HG03108 (cell line): ENCODE results near the gene ARHGEF38.

Source experiments
- ATAC-seq: cut with Tn5 transposase; IDR thresholded peaks from one replicate; pipeline ENCODE4 v1.9.1; 2021; ENCODE audit warnings: moderate library complexity; ENCODE audit not compliant: unreplicated experiment

Gene ARHGEF38, protein sequence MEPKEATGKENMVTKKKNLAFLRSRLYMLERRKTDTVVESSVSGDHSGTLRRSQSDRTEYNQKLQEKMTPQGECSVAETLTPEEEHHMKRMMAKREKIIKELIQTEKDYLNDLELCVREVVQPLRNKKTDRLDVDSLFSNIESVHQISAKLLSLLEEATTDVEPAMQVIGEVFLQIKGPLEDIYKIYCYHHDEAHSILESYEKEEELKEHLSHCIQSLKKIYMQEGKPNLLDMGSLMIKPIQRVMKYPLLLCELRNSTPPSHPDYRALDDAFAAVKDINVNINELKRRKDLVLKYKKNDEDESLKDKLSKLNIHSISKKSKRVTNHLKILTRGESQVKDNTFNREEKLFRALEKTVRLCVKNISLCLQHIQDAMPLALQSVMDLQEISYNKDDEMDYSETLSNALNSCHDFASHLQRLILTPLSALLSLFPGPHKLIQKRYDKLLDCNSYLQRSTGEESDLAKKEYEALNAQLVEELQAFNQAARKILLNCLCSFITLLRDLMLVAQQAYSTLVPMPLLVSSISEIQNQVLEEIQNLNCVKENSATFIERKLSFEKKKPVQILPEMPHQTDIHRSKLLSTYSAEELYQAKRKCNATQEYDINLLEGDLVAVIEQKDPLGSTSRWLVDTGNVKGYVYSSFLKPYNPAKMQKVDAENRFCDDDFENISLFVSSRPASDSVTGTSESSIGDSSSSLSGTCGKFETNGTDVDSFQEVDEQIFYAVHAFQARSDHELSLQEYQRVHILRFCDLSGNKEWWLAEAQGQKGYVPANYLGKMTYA

GRCh38 chr4:105551965-105552746, at the start of gene ARHGEF38:
TSS of gene ARHGEF38 (plus strand) at chr4:105552620. CDS start at chr4:105552766, 146 bp downstream.
- ATAC-seq = no peak

DNA sequence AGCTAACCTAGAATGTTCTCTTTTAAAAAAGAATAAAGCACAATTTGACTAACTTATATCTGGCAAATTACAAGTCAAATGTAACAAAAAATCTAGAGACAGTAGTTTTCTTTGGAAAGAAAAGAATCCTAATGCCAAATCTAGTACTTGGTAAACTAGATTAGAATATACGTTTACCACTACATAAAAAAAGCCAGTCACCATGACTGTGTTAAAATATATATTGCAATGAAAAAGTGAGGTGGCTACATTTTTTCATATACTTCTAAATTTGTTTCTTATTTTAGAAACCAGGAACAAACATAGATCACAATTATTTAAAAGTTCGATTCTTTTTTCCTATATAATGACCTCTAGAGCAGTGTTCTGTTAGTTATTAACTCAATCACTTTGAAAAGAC, 48.9 kb upstream of the ARHGEF38 start:
- no peak for ATAC-seq

- ATAC-seq = no peak
These were observed 47.7 kb upstream of the ARHGEF38 start for GRCh38 chr4:105504744-105505143.

DNA sequence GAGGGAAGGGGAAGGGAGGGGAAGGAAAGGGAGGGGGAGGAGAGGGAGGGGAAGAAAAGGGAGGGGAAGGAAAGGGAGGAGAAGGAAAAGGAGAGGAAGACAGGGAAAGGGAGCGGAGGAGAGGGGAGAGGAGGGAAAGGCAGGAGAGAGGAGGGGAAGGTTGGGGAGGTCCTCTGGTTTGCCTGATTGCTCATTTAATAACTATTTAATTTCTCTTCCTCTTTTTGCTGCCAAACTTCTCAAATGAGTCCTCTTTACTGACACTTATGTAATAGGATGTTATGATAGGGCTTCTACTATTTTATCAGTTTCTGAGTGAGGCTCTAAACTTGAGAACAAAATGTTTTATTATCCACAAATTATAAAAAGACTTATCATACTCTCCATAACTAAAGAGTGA, 43.1 kb upstream of the ARHGEF38 start:
- peak; percentile 97 for ATAC-seq

GRCh38 chr4:105509714-105510113, 42.7 kb upstream of the ARHGEF38 start:
- peak; percentile 20 for ATAC-seq

DNA sequence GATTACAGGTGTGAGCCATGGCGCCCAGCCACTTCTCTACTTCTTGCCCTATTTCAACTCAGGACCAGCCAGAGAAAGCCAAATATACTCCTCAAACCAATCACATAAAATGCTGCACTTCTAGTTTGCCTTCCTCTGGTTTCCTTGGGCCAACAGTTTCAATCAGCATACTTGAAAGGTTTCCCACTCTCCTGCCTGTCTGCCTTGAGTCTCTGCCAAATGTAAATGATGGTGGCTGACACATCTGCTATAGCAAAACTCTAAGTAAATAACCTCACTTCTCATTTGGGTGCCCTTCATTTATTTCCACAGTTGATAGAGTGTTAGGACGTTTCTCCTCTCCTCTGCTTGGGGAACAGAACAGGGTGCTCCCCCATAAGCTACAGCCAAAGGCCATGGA, 42.2 kb upstream of the ARHGEF38 start:
- ATAC-seq = no peak

DNA sequence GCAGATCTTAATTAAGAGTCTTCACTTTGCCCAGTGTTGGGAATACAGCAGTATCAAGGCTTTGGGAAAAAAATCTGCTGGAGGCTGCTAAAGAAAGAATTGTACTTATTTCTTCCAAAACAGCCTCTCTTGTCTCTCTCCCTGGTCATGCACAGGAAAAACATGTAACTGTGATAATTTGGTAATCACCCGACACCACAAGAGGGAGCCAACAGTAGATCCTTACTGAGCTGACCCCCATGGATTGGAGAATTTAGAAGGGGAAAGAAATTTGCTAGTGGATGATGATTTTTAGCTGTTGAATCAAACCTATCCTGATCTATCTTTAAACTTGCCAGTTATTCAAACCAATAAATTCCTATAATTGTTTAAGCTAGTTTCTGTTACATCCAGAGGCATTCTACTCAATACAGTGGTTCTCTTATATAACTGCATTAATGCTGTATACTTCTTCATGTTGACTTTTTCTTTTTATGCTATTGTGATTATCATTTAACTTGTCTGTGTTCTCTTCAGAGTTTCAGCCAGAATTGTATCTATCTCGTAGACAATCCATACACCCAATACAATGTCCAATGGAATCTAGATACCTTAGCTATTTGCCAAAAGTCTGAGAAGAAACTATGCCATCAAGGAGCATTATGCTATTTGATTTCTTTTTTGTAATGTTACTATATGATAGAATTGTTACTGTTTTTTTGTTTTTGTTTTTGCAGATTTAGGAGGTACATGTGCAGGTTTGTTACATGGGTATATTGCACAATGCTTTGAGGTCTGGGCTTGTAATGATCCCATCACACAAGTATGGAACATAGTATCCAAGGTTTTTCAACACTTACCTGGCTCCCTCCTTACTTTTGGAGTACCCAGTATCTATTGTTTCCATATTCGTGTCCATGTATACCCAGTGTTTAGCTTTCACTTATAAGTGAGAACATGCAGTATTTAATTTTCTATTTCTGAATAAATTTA, 31.3 kb upstream of the ARHGEF38 start:
- no peak for ATAC-seq

- ATAC-seq = no peak
These were observed 25.8 kb upstream of the ARHGEF38 start for GRCh38 chr4:105526656-105527055.

DNA sequence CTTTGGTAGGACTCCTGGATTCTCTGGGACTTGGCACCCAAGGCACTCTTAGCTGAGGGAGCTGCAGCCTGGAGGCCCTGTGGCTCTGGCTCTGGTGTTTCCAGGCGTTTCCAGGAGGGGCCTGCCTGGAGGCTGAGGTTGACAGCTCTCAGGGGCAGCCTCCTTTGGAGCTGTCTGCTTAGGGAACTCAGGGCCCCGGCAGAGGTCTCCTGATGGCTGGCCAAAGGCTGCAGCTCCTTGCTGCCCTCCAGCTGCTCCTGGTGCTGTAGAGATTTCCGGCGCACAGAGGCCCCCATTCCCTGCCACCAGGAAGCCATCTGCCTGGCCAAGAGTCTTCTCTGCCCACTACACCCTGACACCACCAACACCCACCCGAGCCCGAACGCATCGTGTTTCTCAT, 25.3 kb upstream of the ARHGEF38 start:
- ATAC-seq = no peak

DNA sequence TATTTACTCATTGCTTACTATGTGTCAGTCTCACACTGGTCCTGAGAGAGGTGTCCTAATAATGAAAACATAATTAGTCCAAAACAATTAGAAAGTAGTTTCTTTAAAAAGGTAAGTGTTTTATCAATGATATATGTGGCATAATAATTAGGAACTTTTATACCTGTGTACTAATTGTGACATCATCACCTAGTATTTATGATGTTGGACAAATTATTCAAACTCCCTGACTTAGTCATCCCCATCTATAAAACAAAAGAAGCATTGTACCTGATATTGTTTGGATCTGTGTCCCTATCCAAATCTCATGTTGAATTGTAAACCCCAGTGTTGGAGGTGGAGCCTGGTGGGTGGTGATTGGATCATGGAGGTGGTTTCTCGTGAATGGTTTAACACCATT, 15.8 kb upstream of the ARHGEF38 start:
- no peak for ATAC-seq

DNA sequence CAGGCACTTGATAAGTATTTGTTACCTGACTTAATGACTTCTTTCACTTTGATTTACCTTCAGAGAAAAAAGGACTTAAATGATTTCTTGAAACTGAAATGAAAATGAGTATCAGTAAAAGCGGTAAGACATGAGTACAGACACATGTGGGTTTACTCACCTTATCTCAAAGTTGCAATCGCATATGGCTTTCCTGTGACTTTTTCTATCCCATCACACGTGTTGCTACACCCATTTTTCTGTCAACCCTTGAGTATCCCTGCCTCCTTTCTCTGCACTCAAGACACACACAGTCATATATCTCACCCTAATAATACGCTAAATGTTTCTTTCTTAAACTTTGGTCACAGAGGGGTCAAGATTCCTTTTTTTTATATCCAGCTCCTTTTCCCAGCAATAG, 11.0 kb upstream of the ARHGEF38 start:
- no peak for ATAC-seq

- no peak for ATAC-seq
These were observed 10.4 kb upstream of the ARHGEF38 start for GRCh38 chr4:105542039-105542438.

DNA sequence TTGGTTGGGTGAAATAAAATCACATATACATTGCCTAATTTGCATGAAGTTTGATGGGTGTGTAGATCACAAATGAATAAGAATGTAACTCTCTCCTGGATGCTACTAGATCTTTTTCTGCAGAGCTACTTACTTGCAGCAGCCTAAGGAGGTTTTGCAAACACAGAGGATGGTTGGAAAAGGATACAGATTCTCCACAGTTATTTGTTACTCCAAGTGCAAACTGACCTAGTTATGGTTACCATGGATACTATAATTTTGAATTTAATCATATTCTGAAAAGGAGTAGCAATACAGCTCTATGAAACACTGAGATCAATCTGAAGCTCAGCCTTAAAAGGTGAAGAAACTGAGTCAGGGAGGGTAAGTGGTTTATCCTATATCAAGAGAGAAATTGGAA, 9.1 kb upstream of the ARHGEF38 start:
- ATAC-seq = no peak

DNA sequence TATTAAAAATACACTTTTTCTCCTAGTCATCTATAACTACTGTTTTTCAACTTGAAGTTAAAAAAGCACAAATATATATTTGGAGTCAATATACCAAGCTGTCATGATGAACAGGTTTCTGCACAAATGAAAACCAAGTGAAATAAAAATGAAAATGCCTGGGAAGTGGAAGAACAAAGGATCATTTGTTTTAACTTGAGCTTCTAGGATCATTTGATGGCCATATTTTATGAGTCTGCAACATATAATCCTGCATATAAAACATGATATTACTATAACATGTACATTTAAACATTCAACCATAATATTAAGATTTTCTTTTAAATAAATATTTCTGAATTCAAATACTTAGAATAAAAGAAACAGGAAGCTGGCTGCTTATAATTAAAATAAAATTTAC, 8.5 kb upstream of the ARHGEF38 start:
- no peak for ATAC-seq

DNA sequence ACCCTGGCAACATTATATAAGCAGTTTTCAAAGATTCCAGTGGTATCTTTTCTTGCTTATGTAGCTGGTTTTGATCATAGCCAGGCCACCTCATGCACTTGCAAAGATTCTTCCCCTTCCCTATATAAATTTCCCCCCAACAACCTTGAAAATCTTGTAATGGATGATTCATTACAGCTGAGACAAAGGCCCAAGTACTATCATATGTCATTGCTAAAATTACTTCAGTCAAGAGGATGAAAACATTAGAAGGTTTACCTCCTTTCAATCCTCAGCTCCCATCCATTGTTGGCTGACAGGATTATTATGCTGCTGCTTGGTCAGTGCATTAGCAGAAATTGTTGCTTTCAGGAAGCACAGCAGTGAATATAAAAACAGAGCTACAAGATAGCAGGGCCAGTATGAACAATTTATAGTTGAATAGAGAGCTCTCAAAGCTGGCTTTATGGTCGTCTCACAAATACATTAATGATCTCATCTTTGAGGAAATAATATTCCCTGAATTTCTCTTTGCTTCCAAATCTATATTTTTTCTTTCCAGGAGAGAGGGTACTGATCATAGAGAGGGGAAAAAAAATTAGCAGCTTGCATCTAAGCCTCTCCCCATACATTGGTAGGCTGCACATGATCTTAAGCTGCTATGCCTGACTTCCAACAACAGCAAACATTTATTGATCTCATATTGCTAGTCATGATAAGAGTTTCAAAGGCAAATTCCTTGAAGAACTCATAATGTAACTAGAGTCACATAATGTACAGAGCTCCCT, 7.7 kb upstream of the ARHGEF38 start:
- no peak for ATAC-seq

- ATAC-seq = no peak
These were observed 6.3 kb upstream of the ARHGEF38 start for GRCh38 chr4:105546086-105546485.

DNA sequence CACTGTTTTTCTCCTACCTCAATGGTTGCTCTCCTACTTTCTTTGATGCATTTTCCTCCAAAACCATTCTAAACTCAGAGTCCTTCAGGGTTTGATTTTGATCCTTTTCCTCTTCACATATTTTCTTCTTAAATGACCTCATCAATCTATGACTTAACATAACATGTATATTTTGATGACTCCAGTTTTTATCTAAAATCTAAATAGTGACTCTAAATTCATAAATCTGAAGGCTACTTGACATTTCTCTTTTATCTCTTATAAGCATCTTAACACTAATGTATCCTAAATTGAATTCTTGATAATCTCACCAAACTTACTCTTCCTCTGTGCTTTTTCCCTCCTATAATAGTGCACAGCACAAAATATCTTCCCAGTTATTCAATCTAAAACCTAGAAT, 4.7 kb upstream of the ARHGEF38 start:
- no peak for ATAC-seq

DNA sequence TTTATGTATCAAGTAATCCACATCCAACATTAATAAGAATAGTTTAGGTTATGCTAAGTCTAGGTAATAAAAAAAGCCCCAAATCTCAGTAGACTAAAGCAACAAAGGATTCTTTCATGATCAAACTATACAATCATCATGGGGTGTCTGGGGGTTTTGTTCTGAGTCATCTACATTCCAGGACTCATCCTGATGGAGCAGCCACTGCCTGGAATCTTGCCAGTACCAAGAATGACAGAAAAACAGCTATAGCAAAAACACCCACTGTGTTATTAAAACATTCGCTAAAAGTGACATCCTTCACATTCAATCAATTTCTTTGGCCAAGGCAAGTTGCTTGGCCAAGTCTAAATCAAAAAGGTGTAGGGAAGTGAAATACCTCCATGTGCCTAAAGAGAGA, 3.9 kb upstream of the ARHGEF38 start:
- ATAC-seq = no peak

- ATAC-seq = no peak
These were observed 1.8 kb upstream of the ARHGEF38 start for GRCh38 chr4:105550641-105551040.

DNA sequence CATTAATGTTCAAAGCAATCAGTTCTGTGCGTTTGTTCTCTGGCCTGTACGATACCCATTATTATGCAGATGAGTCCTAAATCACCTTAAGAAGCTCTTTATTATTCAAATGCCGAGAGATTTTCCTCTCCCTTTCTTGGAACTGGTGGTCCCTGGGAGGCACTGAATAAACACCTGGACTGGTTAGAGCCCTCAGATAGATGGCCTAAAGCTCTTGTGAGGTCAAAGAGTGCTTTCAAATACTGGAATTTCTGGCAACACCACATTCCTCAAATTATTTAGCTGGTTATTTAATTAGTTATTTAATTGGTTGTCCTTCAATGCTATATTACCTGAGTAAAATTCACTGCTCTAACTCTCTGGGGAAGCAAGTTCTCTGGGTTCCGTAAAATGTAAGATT, 3.0 kb downstream of the ARHGEF38 start:
- no peak for ATAC-seq
